A673 (cell line): ENCODE data around the gene OSBPL1A.

Experiments used
- EZH2 ChIP-seq: fragments of 200-600 bp; sonication (generic); IDR thresholded peaks from 2 replicates; pipeline ENCODE4 v1.6.1; 2017; ENCODE audit warnings: borderline replicate concordance, low read depth, mild to moderate bottlenecking, mixed read lengths, antibody characterized with exemption, low read length; ENCODE audit not compliant: poor library complexity, severe bottlenecking
- TF ChIP-seq, protein P1 (sequence below): fragments of 300-800, 200-600 bp; sonication (generic); conservative IDR thresholded peaks from 2 replicates; pipeline ENCODE4 v1.5.1; 2017; ENCODE audit warnings: low read depth, mild to moderate bottlenecking, antibody characterized with exemption, low read length, moderate library complexity, mixed read lengths

DNA sequence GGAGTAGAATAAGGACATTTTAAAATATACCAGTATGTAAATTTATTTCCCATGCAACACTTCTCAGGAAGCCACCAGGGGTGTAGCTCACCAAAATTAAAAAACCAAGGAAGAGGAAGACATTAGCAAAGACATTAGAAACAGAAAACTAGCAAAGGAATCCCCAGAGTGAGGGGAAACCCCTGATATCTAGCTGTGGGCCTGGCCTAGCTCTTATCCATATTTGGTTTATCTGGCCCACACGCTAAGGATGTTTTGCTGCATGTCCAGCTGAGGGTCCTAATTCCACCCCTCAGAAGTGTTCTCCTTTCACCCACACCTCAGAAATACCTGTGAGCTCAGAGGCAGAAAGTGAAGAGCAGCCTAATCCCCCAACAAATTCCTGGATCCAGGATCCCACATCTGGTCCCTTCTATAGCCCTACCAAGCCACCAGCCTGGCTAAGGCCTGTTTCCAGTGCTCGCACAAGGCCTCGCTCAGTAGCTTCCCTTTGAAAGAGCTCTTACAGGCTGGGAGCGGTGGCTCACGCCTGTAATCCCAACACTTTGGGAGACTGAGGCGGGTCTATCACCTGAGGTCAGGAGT is 17.4 kb downstream of the OSBPL1A start:
- TF ChIP-seq, protein P1, sequence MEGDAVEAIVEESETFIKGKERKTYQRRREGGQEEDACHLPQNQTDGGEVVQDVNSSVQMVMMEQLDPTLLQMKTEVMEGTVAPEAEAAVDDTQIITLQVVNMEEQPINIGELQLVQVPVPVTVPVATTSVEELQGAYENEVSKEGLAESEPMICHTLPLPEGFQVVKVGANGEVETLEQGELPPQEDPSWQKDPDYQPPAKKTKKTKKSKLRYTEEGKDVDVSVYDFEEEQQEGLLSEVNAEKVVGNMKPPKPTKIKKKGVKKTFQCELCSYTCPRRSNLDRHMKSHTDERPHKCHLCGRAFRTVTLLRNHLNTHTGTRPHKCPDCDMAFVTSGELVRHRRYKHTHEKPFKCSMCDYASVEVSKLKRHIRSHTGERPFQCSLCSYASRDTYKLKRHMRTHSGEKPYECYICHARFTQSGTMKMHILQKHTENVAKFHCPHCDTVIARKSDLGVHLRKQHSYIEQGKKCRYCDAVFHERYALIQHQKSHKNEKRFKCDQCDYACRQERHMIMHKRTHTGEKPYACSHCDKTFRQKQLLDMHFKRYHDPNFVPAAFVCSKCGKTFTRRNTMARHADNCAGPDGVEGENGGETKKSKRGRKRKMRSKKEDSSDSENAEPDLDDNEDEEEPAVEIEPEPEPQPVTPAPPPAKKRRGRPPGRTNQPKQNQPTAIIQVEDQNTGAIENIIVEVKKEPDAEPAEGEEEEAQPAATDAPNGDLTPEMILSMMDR, result no peak
- TF ChIP-seq EZH2, result no peak
